ENCODE data around the gene SRPRB.

Gene SRPRB

GRCh38 chr3:133849346-133849745 lies 43.7 kb downstream of the SRPRB start:
- Histone ChIP-seq H2BK120ac (ENCODE audit: insufficient read depth, low read length, poor library complexity) (no peak overlapping the region), H2AFZ (ENCODE audit: insufficient read depth, low read length, poor library complexity) (no peak overlapping the region), H3K79me1 (ENCODE audit: low read length) (no peaks in the 10 kb centered on the region), H3K4me3 (ENCODE audit: low read depth, low read length) (no peak overlapping the region), H4K12ac (ENCODE audit: low read depth, low read length) (no peak overlapping the region), H3K14ac (ENCODE audit: low read length) (no peak overlapping the region), H3K9ac (ENCODE audit: low read length) (no peak overlapping the region), H3K9me3 (ENCODE audit: insufficient read depth, low read depth, low read length) (no peaks in the 10 kb centered on the region), H4K91ac (ENCODE audit: low read depth, low read length) (no peak overlapping the region), H3K18ac (ENCODE audit: low read length) (no peak overlapping the region), H2AK5ac (ENCODE audit: low read length) (no peak overlapping the region), H3K4ac (ENCODE audit: low read depth, low read length) (no peak overlapping the region), H3K79me2 (ENCODE audit: control insufficient read depth, insufficient read depth, low read length, poor library complexity) (no peaks in the 10 kb centered on the region), H3K4me2 (ENCODE audit: low read length) (no peak overlapping the region), H2BK12ac (ENCODE audit: low read length) (no peak overlapping the region), H3K23ac (ENCODE audit: low read length) (no peak overlapping the region), H3K36me3 (ENCODE audit: control insufficient read depth in 1 of 2, insufficient read depth in 2 of 2, low read length in 2 of 2) (no peaks in the 10 kb centered on the region), H3K27ac (ENCODE audit: low read depth, low read length) (no peak overlapping the region), H3K27me3 (ENCODE audit: insufficient read depth, low read length) (no peaks in the 10 kb centered on the region), H3K4me1 (ENCODE audit: control insufficient read depth in 1 of 2, insufficient read depth in 2 of 2, low read length in 2 of 2) (peaks cover 0 to 2% of the 10 kb centered on the region in 2 experiments), H4K8ac (ENCODE audit: low read depth, low read length) (no peak overlapping the region), H2BK5ac (ENCODE audit: low read depth, low read length, poor library complexity) (no peak overlapping the region)
- no peak for DNase-seq

- Histone ChIP-seq H3K18ac (ENCODE audit: low read length) (no peak overlapping the region), H3K14ac (ENCODE audit: low read length) (no peak overlapping the region), H3K23ac (ENCODE audit: low read length) (no peak overlapping the region), H3K4me3 (ENCODE audit: low read depth, low read length) (no peak overlapping the region), H3K27me3 (ENCODE audit: insufficient read depth, low read length) (no peaks in the 10 kb centered on the region), H3K4me2 (ENCODE audit: low read length) (no peak overlapping the region), H2BK5ac (ENCODE audit: low read depth, low read length, poor library complexity) (no peak overlapping the region), H3K4me1 (ENCODE audit: control insufficient read depth in 1 of 2, insufficient read depth in 2 of 2, low read length in 2 of 2) (peaks cover 0 to 2% of the 10 kb centered on the region in 2 experiments), H2BK120ac (ENCODE audit: insufficient read depth, low read length, poor library complexity) (no peak overlapping the region), H2AK5ac (ENCODE audit: low read length) (no peak overlapping the region), H3K27ac (ENCODE audit: low read depth, low read length) (no peak overlapping the region), H3K4ac (ENCODE audit: low read depth, low read length) (no peak overlapping the region), H3K9ac (ENCODE audit: low read length) (no peak overlapping the region), H2BK12ac (ENCODE audit: low read length) (no peak overlapping the region), H3K9me3 (ENCODE audit: insufficient read depth, low read depth, low read length) (no peaks in the 10 kb centered on the region), H2AFZ (ENCODE audit: insufficient read depth, low read length, poor library complexity) (no peak overlapping the region), H3K79me2 (ENCODE audit: control insufficient read depth, insufficient read depth, low read length, poor library complexity) (no peaks in the 10 kb centered on the region), H4K8ac (ENCODE audit: low read depth, low read length) (no peak overlapping the region), H4K12ac (ENCODE audit: low read depth, low read length) (no peak overlapping the region), H3K79me1 (ENCODE audit: low read length) (no peaks in the 10 kb centered on the region), H4K91ac (ENCODE audit: low read depth, low read length) (no peak overlapping the region), H3K36me3 (ENCODE audit: control insufficient read depth in 1 of 2, insufficient read depth in 2 of 2, low read length in 2 of 2) (no peaks in the 10 kb centered on the region)
- no CpG with 5 or more reads among the region's 1 CpG for WGBS (ENCODE audit: extremely low coverage, insufficient coverage, insufficient read length)
- no peak for DNase-seq
Measured at GRCh38 chr3:133850034-133850433, 44.4 kb downstream of the SRPRB start.

- H3K36me3 ChIP-seq (ENCODE audit: control insufficient read depth in 1 of 2, insufficient read depth in 2 of 2, low read length in 2 of 2) = no peaks in the 10 kb centered on the region
- H3K14ac ChIP-seq (ENCODE audit: low read length) = no peak overlapping the region
- H3K9ac ChIP-seq (ENCODE audit: low read length) = no peak overlapping the region
- H3K4me3 ChIP-seq (ENCODE audit: low read depth, low read length) = no peak overlapping the region
- H4K91ac ChIP-seq (ENCODE audit: low read depth, low read length) = no peak overlapping the region
- no peak overlapping the region for H2BK5ac ChIP-seq (ENCODE audit: low read depth, low read length, poor library complexity)
- H3K4me1 ChIP-seq (ENCODE audit: control insufficient read depth in 1 of 2, insufficient read depth in 2 of 2, low read length in 2 of 2) = peaks cover 0 to 2% of the 10 kb centered on the region in 2 experiments
- DNase-seq = no peak
- H3K9me3 ChIP-seq (ENCODE audit: insufficient read depth, low read depth, low read length) = no peaks in the 10 kb centered on the region
- no peak overlapping the region for H3K18ac ChIP-seq (ENCODE audit: low read length)
- no CpG with 5 or more reads among the region's 5 CpGs for WGBS (ENCODE audit: extremely low coverage, insufficient coverage, insufficient read length)
- H3K23ac ChIP-seq (ENCODE audit: low read length) = no peak overlapping the region
- no peak overlapping the region for H2BK12ac ChIP-seq (ENCODE audit: low read length)
- H2BK120ac ChIP-seq (ENCODE audit: insufficient read depth, low read length, poor library complexity) = no peak overlapping the region
- H3K4ac ChIP-seq (ENCODE audit: low read depth, low read length) = no peak overlapping the region
- no peak overlapping the region for H4K12ac ChIP-seq (ENCODE audit: low read depth, low read length)
- no peak overlapping the region for H3K27ac ChIP-seq (ENCODE audit: low read depth, low read length)
- no peaks in the 10 kb centered on the region for H3K27me3 ChIP-seq (ENCODE audit: insufficient read depth, low read length)
- no peak overlapping the region for H2AK5ac ChIP-seq (ENCODE audit: low read length)
- no peaks in the 10 kb centered on the region for H3K79me2 ChIP-seq (ENCODE audit: control insufficient read depth, insufficient read depth, low read length, poor library complexity)
- H3K79me1 ChIP-seq (ENCODE audit: low read length) = no peaks in the 10 kb centered on the region
- no peak overlapping the region for H3K4me2 ChIP-seq (ENCODE audit: low read length)
- no peak overlapping the region for H2AFZ ChIP-seq (ENCODE audit: insufficient read depth, low read length, poor library complexity)
- no peak overlapping the region for H4K8ac ChIP-seq (ENCODE audit: low read depth, low read length)
Measured at GRCh38 chr3:133851266-133851906, 45.8 kb downstream of the SRPRB start.

GRCh38 chr3:133851931-133852330 lies 46.3 kb downstream of the SRPRB start:
- Histone ChIP-seq H3K9me3 (ENCODE audit: insufficient read depth, low read depth, low read length) (no peaks in the 10 kb centered on the region), H2BK5ac (ENCODE audit: low read depth, low read length, poor library complexity) (no peak overlapping the region), H4K12ac (ENCODE audit: low read depth, low read length) (no peak overlapping the region), H2BK120ac (ENCODE audit: insufficient read depth, low read length, poor library complexity) (no peak overlapping the region), H3K4me3 (ENCODE audit: low read depth, low read length) (no peak overlapping the region), H3K4me1 (ENCODE audit: control insufficient read depth in 1 of 2, insufficient read depth in 2 of 2, low read length in 2 of 2) (peaks cover 0 to 2% of the 10 kb centered on the region in 2 experiments), H2AFZ (ENCODE audit: insufficient read depth, low read length, poor library complexity) (no peak overlapping the region), H3K14ac (ENCODE audit: low read length) (no peak overlapping the region), H3K9ac (ENCODE audit: low read length) (no peak overlapping the region), H3K27ac (ENCODE audit: low read depth, low read length) (no peak overlapping the region), H3K18ac (ENCODE audit: low read length) (no peak overlapping the region), H4K91ac (ENCODE audit: low read depth, low read length) (no peak overlapping the region), H3K36me3 (ENCODE audit: control insufficient read depth in 1 of 2, insufficient read depth in 2 of 2, low read length in 2 of 2) (no peaks in the 10 kb centered on the region), H3K4ac (ENCODE audit: low read depth, low read length) (no peak overlapping the region), H3K27me3 (ENCODE audit: insufficient read depth, low read length) (no peaks in the 10 kb centered on the region), H3K79me2 (ENCODE audit: control insufficient read depth, insufficient read depth, low read length, poor library complexity) (no peaks in the 10 kb centered on the region), H3K4me2 (ENCODE audit: low read length) (no peak overlapping the region), H2BK12ac (ENCODE audit: low read length) (no peak overlapping the region), H3K23ac (ENCODE audit: low read length) (no peak overlapping the region), H2AK5ac (ENCODE audit: low read length) (no peak overlapping the region), H4K8ac (ENCODE audit: low read depth, low read length) (no peak overlapping the region), H3K79me1 (ENCODE audit: low read length) (no peaks in the 10 kb centered on the region)
- WGBS (ENCODE audit: extremely low coverage, insufficient coverage, insufficient read length) = no CpG with 5 or more reads among the region's 8 CpGs
- DNase-seq = no peak
